Measurements from ENCODE around the gene ST14. TPM values are rescaled to one million over a fixed set of nuclear protein-coding genes. Genes with fewer than 3 reads are reported as not detected.
A peak's percentile ranks its signal among the peaks of the same experiment; 100 is the strongest.

The ST14 gene
- total RNA-seq, 4 donors from 2014 or later: 0.88 to 15.6 (median 2.8) TPM

DNA sequence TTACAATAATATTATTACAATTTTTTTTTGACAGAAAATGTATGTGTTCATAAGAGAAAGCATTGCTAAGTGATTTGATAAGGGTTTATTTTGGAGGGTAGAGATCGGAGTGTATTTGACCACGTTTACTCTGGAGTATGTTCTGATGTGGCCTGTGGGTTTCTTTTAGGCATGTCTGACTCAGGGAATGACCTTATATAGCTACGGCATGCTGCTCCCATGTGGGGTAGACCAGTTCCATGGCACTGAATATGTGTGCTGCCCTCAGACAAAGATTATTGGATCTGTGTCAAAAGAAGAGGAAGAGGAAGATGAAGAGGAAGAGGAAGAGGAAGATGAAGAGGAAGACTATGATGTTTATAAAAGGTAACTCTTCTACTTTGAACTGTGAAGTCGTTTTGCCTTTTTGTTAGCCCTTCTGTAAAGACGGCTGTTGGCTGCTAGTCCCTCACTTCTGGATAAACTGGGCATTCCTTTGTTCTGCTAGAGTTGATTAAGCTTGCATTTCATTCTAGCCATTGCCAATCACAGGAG lies 38.1 kb upstream of the ST14 start:
- Histone ChIP-seq H3K9me3 (no peaks in the 10 kb centered on the region), H3K27ac (no peak overlapping the region), H3K27me3 (no peaks in the 10 kb centered on the region), H3K36me3 (no peaks in the 10 kb centered on the region), H3K4me1 (peaks cover 0 to 5% of the 10 kb centered on the region in 2 donors), H3K4me3 (no peak overlapping the region)
- TF ChIP-seq POLR2A (IDR thresholded peaks at IDR 0.05): no peak
- TF ChIP-seq, protein P1, sequence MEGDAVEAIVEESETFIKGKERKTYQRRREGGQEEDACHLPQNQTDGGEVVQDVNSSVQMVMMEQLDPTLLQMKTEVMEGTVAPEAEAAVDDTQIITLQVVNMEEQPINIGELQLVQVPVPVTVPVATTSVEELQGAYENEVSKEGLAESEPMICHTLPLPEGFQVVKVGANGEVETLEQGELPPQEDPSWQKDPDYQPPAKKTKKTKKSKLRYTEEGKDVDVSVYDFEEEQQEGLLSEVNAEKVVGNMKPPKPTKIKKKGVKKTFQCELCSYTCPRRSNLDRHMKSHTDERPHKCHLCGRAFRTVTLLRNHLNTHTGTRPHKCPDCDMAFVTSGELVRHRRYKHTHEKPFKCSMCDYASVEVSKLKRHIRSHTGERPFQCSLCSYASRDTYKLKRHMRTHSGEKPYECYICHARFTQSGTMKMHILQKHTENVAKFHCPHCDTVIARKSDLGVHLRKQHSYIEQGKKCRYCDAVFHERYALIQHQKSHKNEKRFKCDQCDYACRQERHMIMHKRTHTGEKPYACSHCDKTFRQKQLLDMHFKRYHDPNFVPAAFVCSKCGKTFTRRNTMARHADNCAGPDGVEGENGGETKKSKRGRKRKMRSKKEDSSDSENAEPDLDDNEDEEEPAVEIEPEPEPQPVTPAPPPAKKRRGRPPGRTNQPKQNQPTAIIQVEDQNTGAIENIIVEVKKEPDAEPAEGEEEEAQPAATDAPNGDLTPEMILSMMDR (IDR thresholded peaks at IDR 0.05): no peak
- DNase-seq: no peak
- intact Hi-C loops (cut with DNase I; ENCODE audit: low total_unique reads): no loop called here

DNA sequence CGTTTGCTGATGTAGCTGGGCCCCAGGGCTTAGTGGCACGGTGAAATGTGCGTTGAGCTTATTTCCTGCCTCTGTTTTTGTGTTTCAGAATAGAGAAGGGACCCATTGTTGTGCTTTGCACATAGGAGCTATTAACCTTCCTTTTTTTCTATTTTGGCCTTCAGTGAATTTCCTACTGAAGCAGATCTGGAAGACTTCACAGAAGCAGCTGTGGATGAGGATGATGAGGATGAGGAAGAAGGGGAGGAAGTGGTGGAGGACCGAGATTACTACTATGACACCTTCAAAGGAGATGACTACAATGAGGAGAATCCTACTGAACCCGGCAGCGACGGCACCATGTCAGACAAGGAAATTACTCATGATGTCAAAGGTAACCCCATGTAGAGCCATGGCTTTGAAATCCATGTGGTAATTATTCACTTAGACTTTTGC lies 37.4 kb upstream of the ST14 start:
- no peak for DNase-seq
- Histone ChIP-seq H3K27ac (no peak overlapping the region), H3K9me3 (no peaks in the 10 kb centered on the region), H3K36me3 (no peaks in the 10 kb centered on the region), H3K4me1 (peaks cover 0 to 5% of the 10 kb centered on the region in 2 donors), H3K4me3 (no peak overlapping the region), H3K27me3 (no peaks in the 10 kb centered on the region)
- TF ChIP-seq, protein P1 (IDR thresholded peaks at IDR 0.05): no peak
- no peak for TF ChIP-seq POLR2A (IDR thresholded peaks at IDR 0.05)
- intact Hi-C loops (cut with DNase I; ENCODE audit: low total_unique reads): no loop called here

DNA sequence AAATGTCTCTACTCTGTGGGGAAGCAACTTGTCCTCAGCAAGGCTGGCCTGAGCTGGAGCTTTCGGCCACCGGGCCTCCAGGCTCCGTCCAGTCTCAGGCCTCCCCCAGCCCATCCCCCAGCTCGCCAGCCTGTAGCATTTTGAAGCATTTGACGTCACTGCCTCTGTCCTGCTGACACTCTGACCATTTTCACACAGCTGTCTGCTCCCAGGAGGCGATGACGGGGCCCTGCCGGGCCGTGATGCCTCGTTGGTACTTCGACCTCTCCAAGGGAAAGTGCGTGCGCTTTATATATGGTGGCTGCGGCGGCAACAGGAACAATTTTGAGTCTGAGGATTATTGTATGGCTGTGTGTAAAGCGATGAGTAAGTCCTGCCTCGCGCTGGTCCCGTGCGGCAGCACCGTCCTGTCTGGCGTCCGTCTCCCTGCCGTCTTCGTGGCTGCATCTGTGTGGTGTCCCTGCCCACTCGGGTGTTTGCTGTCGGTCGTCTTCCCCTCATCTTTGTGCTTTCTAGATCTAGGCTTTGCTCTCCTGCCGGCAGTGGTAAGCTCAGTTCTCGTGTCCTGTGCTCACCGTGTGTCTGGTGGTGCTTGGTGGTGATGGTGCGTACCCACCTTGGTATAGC lies 36.1 kb upstream of the ST14 start:
- Histone ChIP-seq H3K9me3 (no peaks in the 10 kb centered on the region), H3K4me1 (peaks cover 0 to 5% of the 10 kb centered on the region in 2 donors), H3K27me3 (no peaks in the 10 kb centered on the region), H3K36me3 (no peaks in the 10 kb centered on the region), H3K4me3 (no peak overlapping the region), H3K27ac (peak overlapping the region in 1 of 2 donors; percentile 20)
- no peak for DNase-seq
- TF ChIP-seq POLR2A (IDR thresholded peaks at IDR 0.05): no peak
- TF ChIP-seq, protein P1 (IDR thresholded peaks at IDR 0.05): no peak
- intact Hi-C loops (cut with DNase I; ENCODE audit: low total_unique reads): no loop called here

DNA sequence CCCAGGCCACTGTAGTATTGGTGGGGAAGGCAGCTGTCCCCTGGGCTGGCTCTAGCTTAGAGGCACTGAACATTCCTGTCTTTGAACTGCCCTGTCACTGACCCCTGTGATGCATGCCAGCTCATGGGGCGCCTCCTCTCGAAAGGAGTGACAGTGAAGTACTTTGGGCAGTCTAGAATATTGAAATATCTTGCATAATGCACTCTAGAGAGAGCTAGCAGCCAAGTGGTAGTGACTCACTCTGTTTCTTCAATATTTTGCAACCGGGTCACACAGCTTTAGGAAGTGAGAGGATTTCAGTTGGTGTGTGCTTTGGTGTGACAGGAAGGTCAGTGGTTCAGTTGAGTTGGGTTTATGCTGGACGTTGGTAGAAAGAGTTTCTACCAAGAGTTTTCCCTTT lies 35.5 kb upstream of the ST14 start:
- peak; percentile 38 to 45 for DNase-seq
- TF ChIP-seq, protein P1 (IDR thresholded peaks at IDR 0.05): no peak
- TF ChIP-seq POLR2A (IDR thresholded peaks at IDR 0.05): no peak
- H3K27ac ChIP-seq: peak overlapping the region in 1 of 2 donors; percentile 20
- H3K36me3 ChIP-seq: no peaks in the 10 kb centered on the region
- no peaks in the 10 kb centered on the region for H3K27me3 ChIP-seq
- H3K9me3 ChIP-seq: no peaks in the 10 kb centered on the region
- intact Hi-C loops (cut with DNase I; ENCODE audit: low total_unique reads): no loop called here
- H3K4me3 ChIP-seq: no peak overlapping the region
- peaks cover 0 to 5% of the 10 kb centered on the region in 2 donors for H3K4me1 ChIP-seq

DNA sequence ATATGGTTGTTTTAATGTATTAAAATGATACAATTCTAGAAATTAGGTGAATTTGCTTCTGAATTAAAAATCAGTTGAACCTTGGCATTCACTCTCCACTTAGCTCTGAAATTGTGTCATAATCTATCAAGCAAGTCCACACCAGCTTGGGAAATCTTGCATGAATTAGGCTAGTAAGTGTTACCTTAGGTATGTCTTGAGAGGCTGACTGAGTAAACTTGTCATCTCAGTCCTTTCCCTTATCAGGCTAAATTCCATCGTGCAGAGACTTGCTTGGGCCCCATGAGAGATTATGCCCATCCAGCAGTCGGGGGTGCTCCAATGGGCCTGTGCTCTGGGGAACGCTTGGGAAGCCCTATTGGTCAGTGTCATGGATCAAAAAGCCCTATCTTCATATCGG lies 33.9 kb upstream of the ST14 start:
- no peak overlapping the region for H3K27ac ChIP-seq
- TF ChIP-seq POLR2A (IDR thresholded peaks at IDR 0.05): no peak
- TF ChIP-seq, protein P1 (IDR thresholded peaks at IDR 0.05): no peak
- peaks cover 0 to 5% of the 10 kb centered on the region in 2 donors for H3K4me1 ChIP-seq
- H3K4me3 ChIP-seq: no peak overlapping the region
- H3K36me3 ChIP-seq: no peaks in the 10 kb centered on the region
- H3K27me3 ChIP-seq: no peaks in the 10 kb centered on the region
- no peak for DNase-seq
- intact Hi-C loops (cut with DNase I; ENCODE audit: low total_unique reads): no loop called here
- H3K9me3 ChIP-seq: no peaks in the 10 kb centered on the region
